HepG2 (cell line): ENCODE results near the gene CADPS2. TPM values are rescaled to one million over a fixed set of nuclear protein-coding genes. Genes with fewer than 3 reads are reported as not detected.

Source experiments
- ATAD3A ChIP-seq: sonication (generic); formaldehyde crosslinking; IDR thresholded peaks from 2 replicates; pipeline ENCODE4 v1.4.0; 2020; ENCODE audit warnings: missing genetic modification reagents
- TEF ChIP-seq: sonication (generic); formaldehyde crosslinking; IDR thresholded peaks from 2 replicates; pipeline ENCODE4 v1.5.0; 2020; ENCODE audit warnings: missing genetic modification reagents
- THAP8 ChIP-seq: sonication (generic); formaldehyde crosslinking; IDR thresholded peaks from 2 replicates; pipeline ENCODE4 v1.5.1; 2020; ENCODE audit warnings: missing genetic modification reagents, mild to moderate bottlenecking, borderline replicate concordance
- ZNF609 ChIP-seq: sonication (generic); formaldehyde crosslinking; IDR thresholded peaks from 2 replicates; pipeline ENCODE4 v1.4.0; 2020; ENCODE audit warnings: mild to moderate bottlenecking, missing genetic modification reagents, borderline replicate concordance
- ZNF646 ChIP-seq: sonication (generic); formaldehyde crosslinking; IDR thresholded peaks from 2 replicates; pipeline ENCODE4 v1.9.0; 2021; ENCODE audit warnings: mild to moderate bottlenecking, missing genetic modification reagents
- polyA plus RNA-seq, 8 experiments: library from polyadenylated mRNA; depleted of rRNA in 3 of 8; stranded (reverse) in 7 of 8; unstranded in 1 of 8; fragments of >200 nt; fragmentation: Illumina TruSeq in 4 of 8; extraction: Trizol in 4 of 8; gene quantifications; 2 replicates each; pipeline versions ENCODE4 v1.2.1 to v1.2.3, GENCODE V29; 2011 to 2016; ENCODE audit warnings: low read depth in 4 of 8, missing spikeins in 1 of 8, mixed read lengths in 1 of 8; ENCODE audit not compliant: insufficient read depth in 1 of 8
- total RNA-seq, 5 experiments: library from RNA; depleted of rRNA; stranded (reverse); fragments of >200 nt; fragmentation: Illumina TruSeq; extraction: Trizol; gene quantifications; 2 replicates each; pipeline ENCODE4 v1.2.3, GENCODE V29; 2016; ENCODE audit warnings: low read depth in 1 of 5

CADPS2 gene
- total and polyA plus RNA-seq, 2 of the 13 experiments (the other 11 are each of a cell fraction or from before 2014, with no cell fraction given), result 17.6 to 43.8 TPM

GRCh38 chr7:122844191-122844988 lies 41.9 kb downstream of the CADPS2 start (continued):
- TF ChIP-seq THAP8 (CRISPR knock-in tag), result no peak
- TF ChIP-seq ZNF646 (CRISPR knock-in tag), result no peak
- TF ChIP-seq TEF (CRISPR knock-in tag), result no peak
- no peak for TF ChIP-seq ATAD3A (CRISPR knock-in tag)
- TF ChIP-seq ZNF609 (CRISPR knock-in tag), result peak; percentile 63; the same call in 1 of the 2 replicates
